Gastrocnemius medialis (tissue), 4 donors: ENCODE measurements around the gene LDLRAD1. TPM values are rescaled to one million over a fixed set of nuclear protein-coding genes. Genes with fewer than 3 reads are reported as not detected.
"Not testable (repeated sequence)": the region's sequence is repeated elsewhere in the genome, so short reads cannot be mapped to it uniquely, and the experiment has no call there.

ENCODE experiments used
- ATAC-seq, 2 donors: fragments of 150-250 bp; one replicate each; pipeline ENCODE4 v1.9.1; 2016
- DNase-seq, 2 donors: peaks; one replicate each; pipeline ENCODE4 v3.0.0-alpha.2; 2019
- H3K27ac ChIP-seq, 4 donors: fragments of 200-600 bp; sonication (generic); 1 replicate in 1 of 4; 2 replicates in 3 of 4; pipeline ENCODE4 v1.5.1; 2016 to 2018; ENCODE audit warnings: mild to moderate bottlenecking in 2 of 4, moderate library complexity in 1 of 4
- H3K27me3 ChIP-seq, 3 donors: fragments of 200-600 bp; sonication (generic) in 2 of 3; 1 replicate in 1 of 3; 2 replicates in 2 of 3; pipeline versions ENCODE4 v1.5.1 to v1.6.0; 2016 to 2019; ENCODE audit warnings: mild to moderate bottlenecking in 1 of 3, moderate library complexity in 1 of 3
- H3K36me3 ChIP-seq, 2 donors: fragments of 200-600 bp; sonication (generic) in 1 of 2; one replicate each; pipeline ENCODE4 v1.5.1; 2017 to 2018
- H3K4me1 ChIP-seq, 2 donors: fragments of 200-600 bp; sonication (generic) in 1 of 2; one replicate each; pipeline ENCODE4 v1.5.1; 2016 to 2017; ENCODE audit warnings: mild to moderate bottlenecking in 2 of 2
- H3K4me3 ChIP-seq, 4 donors: fragments of 200-600 bp; sonication (generic) in 3 of 4; 1 replicate in 1 of 4; 2 replicates in 3 of 4; pipeline ENCODE4 v1.5.1; 2016 to 2019; ENCODE audit warnings: mild to moderate bottlenecking in 2 of 4
- H3K9me3 ChIP-seq, 3 donors: fragments of 200-600 bp; sonication (generic) in 2 of 3; 1 replicate in 1 of 3; 2 replicates in 2 of 3; pipeline ENCODE4 v1.5.1; 2016 to 2019
- POLR2A ChIP-seq, 2 donors: fragments of 450-650 bp; IDR thresholded peaks; one replicate each; pipeline ENCODE4 v1.6.1; 2017; ENCODE audit warnings: antibody characterized with exemption in 2 of 2, mild to moderate bottlenecking in 2 of 2, moderate library complexity in 2 of 2
- in situ Hi-C, 4 donors: fragments of 200-750 bp; cut with MboI; loops; one replicate each; pipeline versions ENCODE4 v1.15.0 to v1.8.0; 2017; ENCODE audit warnings: low sequenced_read_pairs in 4 of 4
- intact Hi-C: fragments of 100-400 bp; cut with DNase I; formaldehyde crosslinking; loops from one replicate; pipeline ENCODE4 v1.15.1; 2023; ENCODE audit warnings: low total_unique reads
- total RNA-seq, 4 donors: library from RNA; depleted of rRNA; stranded (reverse); fragments of >200 nt; gene quantifications; one replicate each; pipeline versions ENCODE4 v1.1.0 to v1.2.3, GENCODE V29; 2016
- TF ChIP-seq, protein P1 (sequence below), 5 experiments: fragments of 450-650 bp in 3 of 5; fragments of 200-600 bp in 2 of 5; sonication (generic) in 2 of 5; IDR thresholded peaks in 4 of 5; conservative IDR thresholded peaks in 1 of 5; 1 replicate in 4 of 5; 2 replicates in 1 of 5; pipeline ENCODE4 v1.5.1; 2016 to 2019; ENCODE audit warnings: antibody characterized with exemption in 5 of 5, mild to moderate bottlenecking in 3 of 5, moderate library complexity in 3 of 5

The LDLRAD1 gene
- total RNA-seq, 4 donors from 2014 or later, result not detected

DNA sequence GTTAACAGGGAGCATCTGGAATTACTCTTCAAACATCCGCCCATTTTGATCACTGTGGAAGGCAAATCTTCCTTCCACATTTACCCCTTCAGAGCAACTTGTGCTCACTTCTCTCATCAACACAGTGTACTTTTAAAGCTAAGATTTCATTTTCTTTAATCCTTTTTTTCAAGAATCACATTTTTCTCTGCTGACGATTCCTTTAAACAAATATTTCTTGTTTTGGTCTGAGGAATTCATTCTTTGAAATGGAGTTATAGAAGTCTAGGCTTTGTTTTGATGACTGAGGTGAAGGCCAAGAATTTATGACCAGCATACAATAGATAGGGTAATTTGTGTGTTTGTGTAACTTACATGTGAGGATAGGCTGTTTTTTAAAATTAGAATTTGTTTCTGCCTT lies 46.3 kb downstream of the LDLRAD1 start:
- in situ Hi-C loops (no loop called here), intact Hi-C loops (no loop called here)
- H3K27ac ChIP-seq, result no peak overlapping the region
- no peaks in the 10 kb centered on the region for H3K27me3 ChIP-seq
- no peaks in the 10 kb centered on the region for H3K4me1 ChIP-seq
- DNase-seq (no peak), ATAC-seq (no peak)
- TF ChIP-seq, protein P1, sequence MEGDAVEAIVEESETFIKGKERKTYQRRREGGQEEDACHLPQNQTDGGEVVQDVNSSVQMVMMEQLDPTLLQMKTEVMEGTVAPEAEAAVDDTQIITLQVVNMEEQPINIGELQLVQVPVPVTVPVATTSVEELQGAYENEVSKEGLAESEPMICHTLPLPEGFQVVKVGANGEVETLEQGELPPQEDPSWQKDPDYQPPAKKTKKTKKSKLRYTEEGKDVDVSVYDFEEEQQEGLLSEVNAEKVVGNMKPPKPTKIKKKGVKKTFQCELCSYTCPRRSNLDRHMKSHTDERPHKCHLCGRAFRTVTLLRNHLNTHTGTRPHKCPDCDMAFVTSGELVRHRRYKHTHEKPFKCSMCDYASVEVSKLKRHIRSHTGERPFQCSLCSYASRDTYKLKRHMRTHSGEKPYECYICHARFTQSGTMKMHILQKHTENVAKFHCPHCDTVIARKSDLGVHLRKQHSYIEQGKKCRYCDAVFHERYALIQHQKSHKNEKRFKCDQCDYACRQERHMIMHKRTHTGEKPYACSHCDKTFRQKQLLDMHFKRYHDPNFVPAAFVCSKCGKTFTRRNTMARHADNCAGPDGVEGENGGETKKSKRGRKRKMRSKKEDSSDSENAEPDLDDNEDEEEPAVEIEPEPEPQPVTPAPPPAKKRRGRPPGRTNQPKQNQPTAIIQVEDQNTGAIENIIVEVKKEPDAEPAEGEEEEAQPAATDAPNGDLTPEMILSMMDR (IDR thresholded peaks at IDR 0.05 in 4 of 5, conservative IDR thresholded peaks at IDR 0.05 in 1 of 5), result no peak
- no peaks in the 10 kb centered on the region for H3K9me3 ChIP-seq
- peaks cover 0 to 40% of the 10 kb centered on the region in 2 donors for H3K36me3 ChIP-seq
- no peak overlapping the region for H3K4me3 ChIP-seq

DNA sequence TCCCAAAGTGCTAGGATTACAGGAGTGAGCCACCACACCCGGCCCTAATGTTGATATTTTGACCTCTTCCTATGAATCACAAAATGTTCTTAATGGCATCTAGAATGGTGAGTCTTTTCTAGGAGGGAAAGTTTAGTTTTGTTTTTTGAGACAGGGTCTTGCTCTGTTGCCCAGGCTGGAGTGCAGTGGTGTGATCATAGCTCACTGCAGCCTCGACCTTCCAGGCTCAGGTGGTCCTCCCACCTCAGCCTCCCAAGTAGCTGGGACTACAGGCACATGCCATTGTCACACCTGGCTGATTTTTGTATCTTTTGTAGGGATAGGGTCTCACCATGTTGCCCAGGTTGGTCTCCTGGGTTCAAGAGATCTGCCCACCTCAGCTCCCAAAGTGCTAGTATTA lies 48.7 kb downstream of the LDLRAD1 start:
- ATAC-seq, H3K9me3 ChIP-seq, intact Hi-C loops, DNase-seq, H3K27ac ChIP-seq, H3K4me1 ChIP-seq, H3K4me3 ChIP-seq, H3K27me3 ChIP-seq: not testable (repeated sequence)
- in situ Hi-C loops, result loop anchor here in 1 of 4 donors (10.0 kb wide), 1 partner anchor 115 kb away; no protein-coding TSS in a partner anchor
- peaks cover 0 to 56% of the 10 kb centered on the region in 2 donors for H3K36me3 ChIP-seq

DNA sequence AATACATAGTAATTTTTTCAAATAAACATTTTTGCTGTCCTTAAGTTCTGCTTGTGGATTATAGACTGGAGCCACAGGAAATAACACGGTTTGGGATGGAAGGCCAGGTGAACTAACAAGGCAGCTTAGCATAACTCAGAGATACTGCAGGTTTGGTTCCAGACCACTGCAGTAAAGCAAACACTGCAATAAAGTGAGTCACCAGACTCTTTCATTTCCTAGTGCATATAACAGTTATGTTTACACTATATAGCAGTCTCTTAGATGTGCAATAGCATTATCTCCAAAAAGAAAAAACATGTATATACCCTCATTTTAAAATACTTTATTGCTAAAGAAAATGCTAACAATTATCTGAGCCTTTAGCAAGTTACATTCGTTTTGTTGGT lies 49.9 kb downstream of the LDLRAD1 start:
- DNase-seq (no peak), ATAC-seq (no peak)
- Histone ChIP-seq H3K36me3 (peaks cover 2 to 68% of the 10 kb centered on the region in 2 donors), H3K27ac (no peak overlapping the region), H3K27me3 (no peaks in the 10 kb centered on the region), H3K4me1 (no peaks in the 10 kb centered on the region), H3K4me3 (no peak overlapping the region), H3K9me3 (no peaks in the 10 kb centered on the region)
- in situ Hi-C loops (loop anchor here in 1 of 4 donors (10.0 kb wide), 1 partner anchor 113 kb away; no protein-coding TSS in a partner anchor), intact Hi-C loops (no loop called here)
- TF ChIP-seq, protein P1 (IDR thresholded peaks at IDR 0.05 in 4 of 5, conservative IDR thresholded peaks at IDR 0.05 in 1 of 5), result no peak
- no peak for TF ChIP-seq POLR2A (IDR thresholded peaks at IDR 0.05)

DNA sequence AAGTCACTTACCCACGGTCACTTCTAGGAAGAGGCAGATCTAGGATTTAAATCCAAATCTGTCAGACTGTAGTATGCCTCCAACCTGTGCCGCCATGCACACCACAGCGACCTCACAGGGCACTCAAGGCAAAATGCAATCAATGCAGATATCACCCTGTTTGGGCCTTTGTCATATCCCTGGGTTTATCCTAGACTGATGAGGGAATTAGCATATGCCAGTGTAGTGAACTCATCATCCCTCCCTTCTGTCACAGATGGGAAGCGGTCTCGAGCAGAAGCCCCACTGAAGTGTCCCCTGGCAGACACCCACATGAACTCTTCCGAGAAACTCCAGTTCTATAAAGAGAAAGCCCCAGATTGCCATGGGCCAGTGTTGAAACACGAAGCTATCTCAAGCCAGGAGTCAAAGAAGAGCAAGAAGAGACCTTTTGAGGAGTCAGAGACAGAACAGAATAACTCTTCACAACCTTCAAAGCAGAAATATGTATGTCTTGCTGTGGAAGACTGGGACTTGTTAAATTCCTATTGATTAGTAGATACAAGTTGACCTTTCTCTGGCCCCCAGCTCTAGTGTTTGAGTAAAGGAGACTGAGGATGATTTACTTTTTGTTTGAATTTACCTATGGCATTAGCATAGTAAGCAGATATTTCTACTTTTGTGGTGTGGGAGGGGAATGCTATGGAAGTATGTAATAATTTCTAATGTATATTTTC lies 50.4 kb downstream of the LDLRAD1 start:
- Histone ChIP-seq H3K27ac (no peak overlapping the region), H3K9me3 (no peaks in the 10 kb centered on the region), H3K4me1 (no peaks in the 10 kb centered on the region), H3K36me3 (peaks cover 2 to 74% of the 10 kb centered on the region in 2 donors), H3K4me3 (no peak overlapping the region), H3K27me3 (no peaks in the 10 kb centered on the region)
- in situ Hi-C loops (loop anchor here in 1 of 4 donors (10.0 kb wide), 1 partner anchor 113 kb away; no protein-coding TSS in a partner anchor), intact Hi-C loops (no loop called here)
- TF ChIP-seq, protein P1 (IDR thresholded peaks at IDR 0.05 in 4 of 5, conservative IDR thresholded peaks at IDR 0.05 in 1 of 5), result no peak
- TF ChIP-seq POLR2A (IDR thresholded peaks at IDR 0.05), result no peak
- DNase-seq (no peak), ATAC-seq (no peak)

DNA sequence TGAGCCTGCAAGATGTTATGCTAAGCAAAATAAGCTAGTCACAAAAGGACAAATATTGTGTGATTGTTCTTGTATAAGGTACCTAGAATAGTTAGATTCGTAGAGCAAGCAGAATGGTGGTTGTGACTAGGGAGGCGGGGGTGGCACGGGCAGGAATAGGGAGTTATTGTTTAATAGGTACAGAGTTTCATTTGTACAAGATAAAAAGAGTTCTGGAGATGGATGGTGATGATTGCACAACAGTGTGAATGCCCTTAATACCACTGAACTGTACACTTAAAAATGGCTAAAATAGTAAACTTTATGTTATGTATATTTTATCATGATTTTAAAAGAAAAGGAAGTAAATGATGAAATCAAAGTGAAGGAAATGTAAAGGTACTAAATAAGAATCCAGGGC lies 51.2 kb downstream of the LDLRAD1 start:
- TF ChIP-seq, protein P1 (IDR thresholded peaks at IDR 0.05 in 4 of 5, conservative IDR thresholded peaks at IDR 0.05 in 1 of 5), result no peak
- TF ChIP-seq POLR2A (IDR thresholded peaks at IDR 0.05), result no peak
- H3K4me3 ChIP-seq, result no peak overlapping the region
- H3K27ac ChIP-seq, result no peak overlapping the region
- H3K4me1 ChIP-seq, result no peaks in the 10 kb centered on the region
- in situ Hi-C loops (loop anchor here in 1 of 4 donors (10.0 kb wide), 1 partner anchor 112 kb away; no protein-coding TSS in a partner anchor), intact Hi-C loops (no loop called here)
- no peaks in the 10 kb centered on the region for H3K9me3 ChIP-seq
- no peak for ATAC-seq
- H3K27me3 ChIP-seq, result no peaks in the 10 kb centered on the region
- H3K36me3 ChIP-seq, result peaks cover 2 to 81% of the 10 kb centered on the region in 2 donors
- DNase-seq, result no peak
